H1 (cell line): ENCODE measurements around the gene TEX48. TPM values are rescaled to one million over a fixed set of nuclear protein-coding genes. Genes with fewer than 3 reads are reported as not detected.

Experiments used
- CTCF ChIA-PET: fragments of 300-600 bp; sonication (Branson Sonifier 250); formaldehyde crosslinking; loops from one replicate; lab custom pipeline; 2021; ENCODE audit not compliant: partially characterized antibody; lab: Charles Lee
- POLR2A ChIA-PET: fragments of 300-600 bp; sonication (Branson Sonifier 250); formaldehyde crosslinking; loops from one replicate; lab custom pipeline; 2021; ENCODE audit warnings: inconsistent platforms; ENCODE audit not compliant: partially characterized antibody; lab: Charles Lee
- DNase-seq, 2 experiments: peaks; one replicate each; pipeline versions ENCODE4 v3.0.0 to v3.0.0-alpha.2; 2010 to 2022; ENCODE audit warnings: low spot score in 2 of 2, low read depth in 1 of 2, mixed read lengths in 1 of 2
- FAIRE-seq: peaks from 2 replicates; lab custom pipeline; 2011; peaks lifted over from hg19 to GRCh38; lab: Jason Lieb, UNC
- H2AFZ ChIP-seq: 2 replicates; pipeline ENCODE4 v1.8.1; 2012; ENCODE audit warnings: low read length, inconsistent platforms
- H2AK5ac ChIP-seq: 2 replicates; pipeline ENCODE4 v1.6.1; 2013; ENCODE audit warnings: low read depth, low read length
- H2BK120ac ChIP-seq: replicated peaks from 2 replicates; pipeline ENCODE3; 2013; ENCODE audit warnings: low read depth, low read length, inconsistent platforms
- H2BK12ac ChIP-seq: 2 replicates; pipeline ENCODE4 v1.6.1; 2013; ENCODE audit warnings: low read depth, low read length
- H2BK15ac ChIP-seq: 2 replicates; pipeline ENCODE4 v1.6.1; 2013; ENCODE audit warnings: low read length
- H2BK20ac ChIP-seq: 2 replicates; pipeline ENCODE4 v1.6.1; 2013; ENCODE audit warnings: low read length
- H2BK5ac ChIP-seq: 2 replicates; pipeline ENCODE4 v1.6.1; 2013; ENCODE audit warnings: low read depth, low read length
- H3K14ac ChIP-seq: 2 replicates; pipeline ENCODE4 v1.6.1; 2013; ENCODE audit warnings: inconsistent platforms; ENCODE audit not compliant: insufficient read length
- H3K18ac ChIP-seq: 2 replicates; pipeline ENCODE4 v1.6.1; 2013; ENCODE audit warnings: low read length; ENCODE audit errors: extremely low read depth
- H3K23ac ChIP-seq: 2 replicates; pipeline ENCODE4 v1.6.1; 2013; ENCODE audit warnings: inconsistent platforms; ENCODE audit not compliant: insufficient read length
- H3K23me2 ChIP-seq: 2 replicates; pipeline ENCODE4 v1.6.1; 2013; ENCODE audit warnings: low read depth, low read length
- H3K27ac ChIP-seq: 2 replicates; pipeline ENCODE4 v1.6.1; 2011; ENCODE audit warnings: low read depth, low read length, inconsistent platforms
- H3K27me3 ChIP-seq, 4 experiments: replicated peaks in 1 of 4; 1 replicate in 1 of 4; 2 replicates in 3 of 4; pipeline versions ENCODE4 v1.6.1 to v1.8.1; 2011 to 2013; ENCODE audit warnings: low read length in 3 of 4, mild to moderate bottlenecking in 3 of 4, inconsistent platforms in 2 of 4, mixed read lengths in 2 of 4, moderate library complexity in 1 of 4; ENCODE audit not compliant: control insufficient read depth in 3 of 4, insufficient read depth in 3 of 4; ENCODE audit errors: extremely low read depth in 1 of 4
- H3K36me3 ChIP-seq, 4 experiments: 2 replicates each; pipeline versions ENCODE4 v1.6.1 to v1.8.1; 2011 to 2013; ENCODE audit warnings: mild to moderate bottlenecking in 4 of 4, low read length in 3 of 4, moderate library complexity in 2 of 4, control low read depth in 1 of 4, inconsistent platforms in 1 of 4; ENCODE audit not compliant: insufficient read depth in 4 of 4, control insufficient read depth in 2 of 4
- H3K4ac ChIP-seq: replicated peaks from 2 replicates; pipeline ENCODE3; 2013; ENCODE audit warnings: low read length, low read depth, mixed read lengths, inconsistent platforms; ENCODE audit not compliant: insufficient read length
- H3K4me1 ChIP-seq, 4 experiments: replicated peaks in 1 of 4; 1 replicate in 1 of 4; 2 replicates in 3 of 4; pipeline versions ENCODE4 v1.6.1 to v1.8.1; 2011 to 2013; ENCODE audit warnings: low read length in 3 of 4, inconsistent platforms in 2 of 4, mixed read lengths in 1 of 4; ENCODE audit not compliant: insufficient read depth in 4 of 4, control insufficient read depth in 3 of 4
- H3K4me2 ChIP-seq, 2 experiments: 2 replicates each; pipeline versions ENCODE4 v1.6.1 to v1.8.1; 2011 to 2013; ENCODE audit warnings: low read depth in 2 of 2, low read length in 2 of 2, control low read depth in 1 of 2, inconsistent platforms in 1 of 2, mild to moderate bottlenecking in 1 of 2; ENCODE audit not compliant: insufficient read depth in 1 of 2
- H3K4me3 ChIP-seq, 4 experiments: fragments of 200-600, 300-600 bp in 1 of 4; sonication (generic), shearing (Covaris generic), sonication (Bioruptor Twin) in 1 of 4; 2 replicates each; pipeline versions ENCODE4 v1.5.1 to v1.8.1; 2011 to 2016; ENCODE audit warnings: low read length in 4 of 4, low read depth in 3 of 4, control low read depth in 2 of 4, inconsistent platforms in 2 of 4, mild to moderate bottlenecking in 2 of 4, mixed read lengths in 1 of 4, moderate library complexity in 1 of 4; ENCODE audit not compliant: insufficient read depth in 2 of 4; ENCODE audit errors: extremely low read depth in 1 of 4
- H3K56ac ChIP-seq: replicated peaks from 2 replicates; pipeline ENCODE3; 2013; ENCODE audit warnings: low read depth, mild to moderate bottlenecking, mixed read lengths, low read length, inconsistent platforms; ENCODE audit not compliant: insufficient read length
- H3K79me1 ChIP-seq: 2 replicates; pipeline ENCODE4 v1.6.1; 2013; ENCODE audit warnings: low read depth, low read length, control low read depth
- H3K79me2 ChIP-seq, 2 experiments: 2 replicates each; pipeline versions ENCODE4 v1.6.1 to v1.8.1; 2012 to 2013; ENCODE audit warnings: low read length in 2 of 2, mild to moderate bottlenecking in 2 of 2, inconsistent platforms in 1 of 2; ENCODE audit not compliant: insufficient read depth in 2 of 2, control insufficient read depth in 1 of 2
- H3K9ac ChIP-seq, 4 experiments: replicated peaks in 1 of 4; 1 replicate in 1 of 4; 2 replicates in 3 of 4; pipeline versions ENCODE4 v1.6.1 to v1.8.1; 2011 to 2013; ENCODE audit warnings: low read depth in 3 of 4, low read length in 3 of 4, control low read depth in 2 of 4, mild to moderate bottlenecking in 2 of 4, moderate library complexity in 2 of 4, inconsistent platforms in 1 of 4; ENCODE audit errors: extremely low read depth in 1 of 4
- H3K9me3 ChIP-seq, 2 experiments: 2 replicates each; pipeline versions ENCODE4 v1.6.1 to v1.8.1; 2012 to 2013; ENCODE audit warnings: mild to moderate bottlenecking in 2 of 2, moderate library complexity in 2 of 2, control low read depth in 1 of 2, inconsistent platforms in 1 of 2, low read depth in 1 of 2, low read length in 1 of 2, mixed read lengths in 1 of 2; ENCODE audit not compliant: insufficient read depth in 2 of 2
- H4K20me1 ChIP-seq, 2 experiments: replicated peaks in 1 of 2; 2 replicates each; pipeline versions ENCODE3 to v1.8.1; 2011 to 2013; ENCODE audit warnings: inconsistent platforms in 2 of 2, low read length in 2 of 2, mild to moderate bottlenecking in 1 of 2; ENCODE audit not compliant: insufficient read depth in 2 of 2, control insufficient read depth in 1 of 2
- H4K5ac ChIP-seq: 2 replicates; pipeline ENCODE4 v1.6.1; 2013; ENCODE audit warnings: low read length, low read depth, mixed read lengths, inconsistent platforms; ENCODE audit not compliant: insufficient read length
- H4K8ac ChIP-seq: 2 replicates; pipeline ENCODE4 v1.8.0; 2013; ENCODE audit warnings: mild to moderate bottlenecking, moderate library complexity, low read length, inconsistent platforms; ENCODE audit not compliant: insufficient read depth; ENCODE audit errors: extremely low read depth
- H4K91ac ChIP-seq: replicated peaks from 2 replicates; pipeline ENCODE3; 2013; ENCODE audit warnings: low read length, mixed read lengths, inconsistent platforms; ENCODE audit not compliant: insufficient read length
- CEBPB ChIP-seq: IDR thresholded peaks from 2 replicates; pipeline ENCODE4 v1.6.1; 2012; ENCODE audit warnings: low read depth, low read length
- POU5F1 ChIP-seq: IDR thresholded peaks from 2 replicates; pipeline ENCODE4 v1.6.1; 2011; ENCODE audit warnings: low read depth, mild to moderate bottlenecking, low read length, moderate library complexity
- WGBS, 2 experiments: shearing (Covaris generic) in 1 of 2; methylation state at CpG; one replicate each; pipeline versions ENCODE4 v1.1.6 to v1.1.7; 2013 to 2015; ENCODE audit warnings: low lambda C conversion rate in 2 of 2, mixed read lengths in 2 of 2, inconsistent platforms in 1 of 2, low coverage in 1 of 2, missing lambda C conversion rate in 1 of 2; ENCODE audit not compliant: insufficient replicate concordance in 2 of 2, insufficient coverage in 1 of 2, insufficient read length in 1 of 2; ENCODE audit errors: extremely low coverage in 1 of 2, missing lambda C conversion rate in 1 of 2; 5-methylcytosine and 5-hydroxymethylcytosine counted together
- polyA plus RNA-seq, 7 experiments: library from polyadenylated mRNA; depleted of rRNA in 3 of 7; stranded (reverse) in 5 of 7; unstranded in 2 of 7; fragments of >200 nt in 5 of 7; fragments of 200-250 nt in 2 of 7; gene quantifications; 1 replicate in 5 of 7; 2 replicates in 1 of 7; 4 replicates in 1 of 7; pipeline versions ENCODE4 v1.2.1 to v1.2.3, GENCODE V29; 2011 to 2013; ENCODE audit warnings: missing spikeins in 2 of 7, mixed read lengths in 2 of 7
- total RNA-seq: library from RNA; stranded (reverse); fragmentation: NEBNext Ultra II Directional; extraction: Animal tissue kit (Norgen Biotek cat#: 25700); gene quantifications from 2 replicates; pipeline ENCODE4 v1.2.1, GENCODE V29; 2021

Gene TEX48
- total and polyA plus RNA-seq, 2 of the 8 experiments (the other 6 are each of a cell fraction or from before 2014, with no cell fraction given) = not detected

GRCh38 chr9:114724744-114725143 is 42.8 kb upstream of the TEX48 start:
- H2BK15ac ChIP-seq = no peak overlapping the region
- H2BK12ac ChIP-seq = no peak overlapping the region
- no peak overlapping the region for H4K8ac ChIP-seq
- H3K79me2 ChIP-seq = no peaks in the 10 kb centered on the region
- no peaks in the 10 kb centered on the region for H3K23me2 ChIP-seq
- no peak overlapping the region for H2AFZ ChIP-seq
- no peaks in the 10 kb centered on the region; a peak in 1 of 7 replicates for H3K27me3 ChIP-seq
- H3K9ac ChIP-seq = no peak overlapping the region
- no peak overlapping the region for H3K27ac ChIP-seq
- no peak overlapping the region for H2AK5ac ChIP-seq
- no peak overlapping the region for H3K4ac ChIP-seq
- no peak overlapping the region for H4K5ac ChIP-seq
- ChIA-PET CTCF (interaction anchor here (0.8 to 2.6 kb wide), 3 partner anchors 13 to 321 kb away, joined by 3 to 10 read pairs (median 5); partner anchors contain the start of gene TEX48), POLR2A (no interaction called here)
- no peak for TF ChIP-seq POU5F1
- 0 out of 2 replicates have a peak, but pooled peaks have one; percentile 2 for TF ChIP-seq CEBPB
- no peaks in the 10 kb centered on the region for H3K9me3 ChIP-seq
- no peak overlapping the region for H2BK5ac ChIP-seq
- no peak overlapping the region for H3K23ac ChIP-seq
- 92% methylated on average over 3 of the region's 3 CpGs; no CpG with 5 or more reads in 1 of the 2 experiments for WGBS, 2 experiments
- no peaks in the 10 kb centered on the region for H3K4me1 ChIP-seq
- no peak overlapping the region for H2BK120ac ChIP-seq
- no peaks in the 10 kb centered on the region for H3K79me1 ChIP-seq
- no peak overlapping the region for H3K4me2 ChIP-seq
- no peak overlapping the region for H3K4me3 ChIP-seq
- no peak overlapping the region for H2BK20ac ChIP-seq
- DNase-seq (no peak), FAIRE-seq (no peak)
- H4K20me1 ChIP-seq = no peaks in the 10 kb centered on the region
- H3K14ac ChIP-seq = no peak overlapping the region
- no peak overlapping the region for H3K18ac ChIP-seq
- H4K91ac ChIP-seq = no peak overlapping the region
- no peak overlapping the region for H3K56ac ChIP-seq
- no peaks in the 10 kb centered on the region for H3K36me3 ChIP-seq
